Breast epithelium (tissue), 4 donors: Measurements from ENCODE around the gene FOXL1. TPM values are rescaled to one million over a fixed set of nuclear protein-coding genes. Genes with fewer than 3 reads are reported as not detected.

Experiments
- DNase-seq, 2 donors: peaks; one replicate each; pipeline ENCODE4 v3.0.0-alpha.2; 2019; ENCODE audit warnings: low spot score in 2 of 2
- H3K27ac ChIP-seq, 2 donors: fragments of 200-600 bp; sonication (generic) in 1 of 2; one replicate each; pipeline ENCODE4 v1.5.1; 2016 to 2019; ENCODE audit warnings: mild to moderate bottlenecking in 1 of 2
- H3K27me3 ChIP-seq, 2 donors: fragments of 200-600 bp; sonication (generic) in 1 of 2; one replicate each; pipeline versions ENCODE4 v1.5.1 to v1.6.0; 2017 to 2019; ENCODE audit warnings: control low read depth in 1 of 2, mild to moderate bottlenecking in 1 of 2
- H3K36me3 ChIP-seq: fragments of 200-600 bp; one replicate; pipeline ENCODE4 v1.5.1; 2019
- H3K4me1 ChIP-seq, 2 donors: fragments of 200-600 bp; sonication (generic); one replicate each; pipeline ENCODE4 v1.5.1; 2016 to 2019; ENCODE audit warnings: control low read depth in 1 of 2
- H3K4me3 ChIP-seq, 3 donors: fragments of 200-600 bp; sonication (generic); 1 replicate in 2 of 3; 2 replicates in 1 of 3; pipeline ENCODE4 v1.5.1; 2016 to 2019; ENCODE audit warnings: mild to moderate bottlenecking in 3 of 3, moderate library complexity in 2 of 3
- H3K9me3 ChIP-seq, 2 donors: fragments of 200-600 bp; sonication (generic) in 1 of 2; one replicate each; pipeline ENCODE4 v1.5.1; 2016 to 2019; ENCODE audit warnings: control low read depth in 1 of 2
- POLR2A ChIP-seq: fragments of 450-650 bp; IDR thresholded peaks from one replicate; pipeline ENCODE4 v1.6.1; 2016; ENCODE audit warnings: antibody characterized with exemption, mild to moderate bottlenecking, moderate library complexity
- POLR2AphosphoS5 ChIP-seq, 3 donors: sonication (generic); formaldehyde crosslinking; IDR thresholded peaks; one replicate each; pipeline ENCODE4 v1.6.1; 2017; ENCODE audit warnings: antibody characterized with exemption in 3 of 3
- intact Hi-C: fragments of 100-400 bp; cut with DNase I; formaldehyde crosslinking; loops from one replicate; pipeline ENCODE4 v1.15.1; 2023; ENCODE audit warnings: low total_unique reads
- total RNA-seq, 3 donors: library from RNA; depleted of rRNA; stranded (reverse); fragments of >200 nt; gene quantifications; one replicate each; pipeline ENCODE4 v1.1.0, GENCODE V29; 2016
- TF ChIP-seq, protein P1 (sequence below), 3 donors: fragments of 450-650 bp; IDR thresholded peaks; one replicate each; pipeline ENCODE4 v1.5.1; 2016 to 2017; ENCODE audit warnings: antibody characterized with exemption in 3 of 3, mild to moderate bottlenecking in 3 of 3, moderate library complexity in 3 of 3

FOXL1 gene
- total RNA-seq, 3 donors from 2014 or later, result 0.16 to 1.5 (median 0.98) TPM

DNA sequence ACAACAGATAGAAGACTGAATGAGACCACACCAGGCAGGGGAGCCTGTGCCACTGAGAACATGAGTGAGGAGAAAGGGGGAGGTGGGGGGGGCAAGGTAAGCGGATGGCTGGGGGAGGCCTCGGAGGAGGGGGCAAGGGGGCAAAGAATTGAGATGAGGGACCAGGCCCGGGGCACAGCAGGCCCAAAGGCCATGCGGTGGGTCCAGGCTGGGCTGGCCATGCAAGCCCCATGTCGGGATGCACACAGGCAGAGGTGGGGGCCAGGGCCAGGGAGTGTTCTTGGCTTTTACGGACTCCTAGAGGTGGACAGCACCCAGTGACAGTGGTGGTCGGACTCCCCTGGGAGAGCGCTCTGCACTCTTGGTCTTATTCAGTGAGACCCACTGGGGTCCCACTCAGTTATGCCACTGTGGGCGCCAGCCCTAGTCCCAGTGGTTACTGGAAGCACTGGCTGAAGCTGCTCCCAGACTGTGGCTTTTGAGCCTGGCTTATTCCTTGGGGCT, 18.5 kb upstream of the FOXL1 start:
- Histone ChIP-seq H3K27me3 (peaks cover 0 to 53% of the 10 kb centered on the region in 2 donors), H3K9me3 (no peaks in the 10 kb centered on the region), H3K4me3 (no peak overlapping the region), H3K36me3 (no peaks in the 10 kb centered on the region), H3K27ac (no peak overlapping the region), H3K4me1 (peaks cover 4 to 6% of the 10 kb centered on the region in 2 donors)
- no peak for DNase-seq
- TF ChIP-seq POLR2AphosphoS5 (IDR thresholded peaks at IDR 0.05) (no peak), POLR2A (no peak)
- TF ChIP-seq, protein P1, sequence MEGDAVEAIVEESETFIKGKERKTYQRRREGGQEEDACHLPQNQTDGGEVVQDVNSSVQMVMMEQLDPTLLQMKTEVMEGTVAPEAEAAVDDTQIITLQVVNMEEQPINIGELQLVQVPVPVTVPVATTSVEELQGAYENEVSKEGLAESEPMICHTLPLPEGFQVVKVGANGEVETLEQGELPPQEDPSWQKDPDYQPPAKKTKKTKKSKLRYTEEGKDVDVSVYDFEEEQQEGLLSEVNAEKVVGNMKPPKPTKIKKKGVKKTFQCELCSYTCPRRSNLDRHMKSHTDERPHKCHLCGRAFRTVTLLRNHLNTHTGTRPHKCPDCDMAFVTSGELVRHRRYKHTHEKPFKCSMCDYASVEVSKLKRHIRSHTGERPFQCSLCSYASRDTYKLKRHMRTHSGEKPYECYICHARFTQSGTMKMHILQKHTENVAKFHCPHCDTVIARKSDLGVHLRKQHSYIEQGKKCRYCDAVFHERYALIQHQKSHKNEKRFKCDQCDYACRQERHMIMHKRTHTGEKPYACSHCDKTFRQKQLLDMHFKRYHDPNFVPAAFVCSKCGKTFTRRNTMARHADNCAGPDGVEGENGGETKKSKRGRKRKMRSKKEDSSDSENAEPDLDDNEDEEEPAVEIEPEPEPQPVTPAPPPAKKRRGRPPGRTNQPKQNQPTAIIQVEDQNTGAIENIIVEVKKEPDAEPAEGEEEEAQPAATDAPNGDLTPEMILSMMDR (IDR thresholded peaks at IDR 0.05), result no peak
- intact Hi-C loops, result loop anchor here (10.0 kb wide), 1 partner anchor 515 kb away; no protein-coding TSS in a partner anchor

DNA sequence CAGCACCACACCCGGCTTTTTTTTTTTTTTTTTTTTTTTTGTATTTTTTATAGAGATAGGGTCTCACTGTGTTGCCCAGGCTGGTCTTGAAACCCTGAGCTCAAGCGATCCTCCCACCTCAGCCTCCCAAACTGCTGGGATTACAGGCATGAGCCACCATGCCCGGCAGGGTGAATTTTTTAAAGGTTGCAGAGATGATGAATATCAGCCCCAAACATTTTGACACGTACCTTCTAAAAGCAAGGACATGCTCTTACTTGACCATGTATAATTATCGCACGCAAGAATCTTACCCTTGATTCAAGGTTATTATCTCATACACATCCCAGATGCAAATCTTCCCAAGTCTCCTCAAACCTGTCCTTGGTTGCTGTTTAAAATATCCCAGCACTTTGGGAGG, 16.0 kb upstream of the FOXL1 start:
- TF ChIP-seq, protein P1 (IDR thresholded peaks at IDR 0.05), result no peak
- TF ChIP-seq POLR2A, result no peak
- no peak for TF ChIP-seq POLR2AphosphoS5 (IDR thresholded peaks at IDR 0.05)
- Histone ChIP-seq H3K4me1 (no peaks in the 10 kb centered on the region), H3K9me3 (no peaks in the 10 kb centered on the region), H3K27me3 (peaks cover 3 to 70% of the 10 kb centered on the region in 2 donors), H3K4me3 (no peak overlapping the region), H3K27ac (no peak overlapping the region), H3K36me3 (no peaks in the 10 kb centered on the region)
- no peak for DNase-seq
- intact Hi-C loops, result loop anchor here (10.0 kb wide), 1 partner anchor 512 kb away; no protein-coding TSS in a partner anchor

DNA sequence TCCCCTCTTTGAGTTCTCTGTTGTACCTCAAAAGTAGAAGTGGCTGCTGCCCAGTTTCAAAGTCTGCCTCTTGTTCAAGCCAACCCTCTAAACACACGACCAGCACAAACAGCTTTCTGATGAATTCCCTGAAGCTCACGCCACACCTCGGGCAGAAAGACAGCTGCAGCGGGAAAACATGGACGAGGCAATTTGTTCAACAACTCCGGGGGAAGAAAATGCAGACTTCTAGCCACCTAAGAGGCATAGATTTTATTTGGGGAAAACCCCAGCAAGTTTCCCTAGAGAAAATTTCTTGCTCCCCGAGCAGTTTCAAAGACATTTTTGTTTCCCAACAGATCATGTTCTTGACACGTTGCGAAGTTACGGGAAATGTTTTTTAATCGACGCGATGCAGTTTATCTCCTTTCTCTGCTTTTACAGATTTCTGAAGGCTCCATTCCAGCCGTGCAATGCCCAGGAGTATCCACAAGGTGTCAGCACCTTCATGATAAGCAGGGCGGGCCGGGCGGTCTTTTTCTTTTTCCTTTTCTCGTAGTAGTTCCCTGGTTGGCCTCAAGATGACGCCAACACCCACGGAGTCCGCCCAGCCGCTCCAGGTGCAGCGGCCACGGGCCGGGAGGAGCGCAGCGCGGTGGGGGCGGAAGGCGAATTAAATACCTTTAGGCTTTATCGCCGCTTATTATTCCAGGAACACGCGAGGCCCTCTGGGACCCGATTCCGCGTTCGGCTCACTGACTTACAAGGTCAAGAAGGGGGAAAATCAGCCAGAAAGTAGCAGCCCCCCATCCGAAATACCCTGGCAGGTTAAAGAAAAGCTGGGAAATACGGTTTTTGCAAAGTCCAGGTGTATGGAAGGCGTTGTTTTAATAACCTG, 14.6 kb upstream of the FOXL1 start:
- H3K9me3 ChIP-seq, result no peaks in the 10 kb centered on the region
- TF ChIP-seq POLR2AphosphoS5 (IDR thresholded peaks at IDR 0.05), result peak; percentile 25 to 50 (median 40)
- TF ChIP-seq POLR2A, result no peak
- TF ChIP-seq, protein P1 (IDR thresholded peaks at IDR 0.05), result peak; percentile 98 to 100 (median 100)
- peak overlapping the region in 1 of 3 donors; percentile 44 for H3K4me3 ChIP-seq
- H3K27me3 ChIP-seq, result peaks cover 3 to 75% of the 10 kb centered on the region in 2 donors
- intact Hi-C loops, result loop anchor here (10.0 kb wide), 1 partner anchor 511 kb away; no protein-coding TSS in a partner anchor
- H3K4me1 ChIP-seq, result no peaks in the 10 kb centered on the region
- H3K36me3 ChIP-seq, result no peaks in the 10 kb centered on the region
- peak; percentile 89 to 93 for DNase-seq
- H3K27ac ChIP-seq, result no peak overlapping the region

DNA sequence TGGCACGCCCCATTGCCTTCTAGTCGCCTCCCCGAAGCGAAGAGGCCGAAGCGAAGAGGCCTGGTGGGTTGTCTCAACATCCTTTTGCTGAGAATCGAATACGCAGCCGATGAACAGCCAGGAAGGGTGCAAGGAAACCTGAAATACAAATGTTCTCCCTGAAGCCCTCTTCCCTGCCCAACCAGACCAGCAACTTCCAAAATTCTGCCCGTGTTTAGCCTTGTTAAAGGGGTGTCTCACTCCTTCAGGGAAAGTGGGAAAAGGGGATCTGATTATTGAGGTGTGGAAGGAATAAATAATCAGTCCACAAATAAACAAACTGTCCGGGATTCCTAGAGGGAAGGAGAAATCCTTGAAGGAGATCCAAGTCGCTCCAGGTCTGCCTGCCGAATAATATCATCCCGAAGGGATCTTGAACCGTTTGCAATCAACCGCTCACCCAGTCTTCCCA, 13.1 kb upstream of the FOXL1 start:
- intact Hi-C loops, result loop anchor here (10.0 kb wide), 1 partner anchor 510 kb away; no protein-coding TSS in a partner anchor
- no peaks in the 10 kb centered on the region for H3K36me3 ChIP-seq
- no peak for DNase-seq
- H3K9me3 ChIP-seq, result no peaks in the 10 kb centered on the region
- peaks cover 3 to 72% of the 10 kb centered on the region in 2 donors for H3K27me3 ChIP-seq
- no peaks in the 10 kb centered on the region for H3K4me1 ChIP-seq
- no peak overlapping the region for H3K4me3 ChIP-seq
- H3K27ac ChIP-seq, result no peak overlapping the region
- TF ChIP-seq, protein P1 (IDR thresholded peaks at IDR 0.05), result no peak
- TF ChIP-seq POLR2A, result no peak
- no peak for TF ChIP-seq POLR2AphosphoS5 (IDR thresholded peaks at IDR 0.05)
